ENCODE measurements around the gene PAN3. TPM values are rescaled to one million over a fixed set of nuclear protein-coding genes. Genes with fewer than 3 reads are reported as not detected.

The PAN3 gene
- total and polyA plus RNA-seq, 2 of the 8 experiments (the other 6 are each of a cell fraction or from before 2014, with no cell fraction given): 12.7 to 39.3 TPM

- TF ChIP-seq USF2 (IDR thresholded peaks at IDR 0.05; ENCODE audit: low read length): no peak
- no peak for TF ChIP-seq POU5F1 (IDR thresholded peaks at IDR 0.05; ENCODE audit: low read depth, low read length)
- TF ChIP-seq TAF7 (optimal IDR thresholded peaks at IDR 0.05; ENCODE audit: borderline replicate concordance, low read depth, low read length): no peak
- TF ChIP-seq CBX5 (IDR thresholded peaks at IDR 0.05; ENCODE audit: low read depth, low read length): no peak
- TF ChIP-seq JUN (IDR thresholded peaks at IDR 0.05; ENCODE audit: low read depth, low read length): no peak
Observed at GRCh38 chr13:28245465-28245864, 107.1 kb downstream of the PAN3 start (continued).
